CD4-positive, alpha-beta T cell (primary cell): Measurements from ENCODE around the gene LPGAT1. TPM values are rescaled to one million over a fixed set of nuclear protein-coding genes. Genes with fewer than 3 reads are reported as not detected.
"Not testable (repeated sequence)": the region's sequence is repeated elsewhere in the genome, so short reads cannot be mapped to it uniquely, and the experiment has no call there.

Experiments used
- ATAC-seq: fragments of 200-7000 bp; cut with Tn5 transposase; one replicate; pipeline ENCODE4 v1.10.0; 2022; ENCODE audit warnings: mild to moderate bottlenecking; ENCODE audit not compliant: poor library complexity
- CTCF ChIA-PET: fragments of 350-600 bp; sonication (Branson Sonifier 250); formaldehyde crosslinking; loops from one replicate; lab custom pipeline; 2021; ENCODE audit warnings: antibody characterized with exemption, inconsistent platforms; lab: Charles Lee
- POLR2A ChIA-PET: fragments of 350-600 bp; sonication (Branson Sonifier 250); formaldehyde crosslinking; loops from one replicate; lab custom pipeline; 2021; ENCODE audit warnings: antibody characterized with exemption, inconsistent platforms; lab: Charles Lee
- DNase-seq, 14 experiments: peaks; one replicate each; pipeline ENCODE4 v3.0.0-alpha.2; 2013 to 2020; ENCODE audit warnings: mixed read lengths in 2 of 14
- H3K27ac ChIP-seq, 2 donors: one replicate each; pipeline versions ENCODE4 v1.5.1 to v1.7.0; 2013; ENCODE audit warnings: low read length in 2 of 2, low read depth in 1 of 2, mild to moderate bottlenecking in 1 of 2
- H3K27me3 ChIP-seq, 2 experiments: 1 replicate in 1 of 2; 2 replicates in 1 of 2; pipeline versions ENCODE4 v1.6.1 to v1.7.0; 2013; ENCODE audit warnings: low read length in 2 of 2, control low read depth in 1 of 2, mild to moderate bottlenecking in 1 of 2, moderate library complexity in 1 of 2; ENCODE audit not compliant: insufficient read depth in 2 of 2, control insufficient read depth in 1 of 2
- H3K36me3 ChIP-seq: one replicate; pipeline ENCODE4 v1.6.1; 2013; ENCODE audit warnings: low read length, control low read depth; ENCODE audit not compliant: insufficient read depth
- H3K4me1 ChIP-seq: one replicate; pipeline ENCODE4 v1.6.1; 2013; ENCODE audit warnings: low read length, control low read depth; ENCODE audit not compliant: insufficient read depth
- H3K4me3 ChIP-seq: one replicate; pipeline ENCODE4 v1.5.1; 2013; ENCODE audit warnings: mild to moderate bottlenecking, low read length, moderate library complexity
- H3K9me3 ChIP-seq, 2 experiments: 1 replicate in 1 of 2; 2 replicates in 1 of 2; pipeline versions ENCODE4 v1.6.1 to v1.7.0; 2013; ENCODE audit warnings: low read length in 2 of 2, mild to moderate bottlenecking in 2 of 2, control low read depth in 1 of 2, moderate library complexity in 1 of 2; ENCODE audit not compliant: control insufficient read depth in 1 of 2, insufficient read depth in 1 of 2
- H3K27ac Mint-ChIP-seq: one replicate; pipeline ENCODE4 v1.8.0; 2020; ENCODE audit warnings: mixed read lengths
- H3K27me3 Mint-ChIP-seq: one replicate; pipeline ENCODE4 v1.8.0; 2021; ENCODE audit warnings: mixed read lengths
- H3K36me3 Mint-ChIP-seq: one replicate; pipeline ENCODE4 v1.8.0; 2021; ENCODE audit warnings: low read depth, mixed read lengths
- H3K4me1 Mint-ChIP-seq: one replicate; pipeline ENCODE4 v1.8.0; 2021; ENCODE audit warnings: low read depth, mixed read lengths
- H3K4me3 Mint-ChIP-seq: one replicate; pipeline ENCODE4 v1.8.0; 2020; ENCODE audit warnings: mild to moderate bottlenecking, mixed read lengths
- H3K9me3 Mint-ChIP-seq: one replicate; pipeline ENCODE4 v1.8.0; 2020; ENCODE audit warnings: mixed read lengths
- intact Hi-C, 2 experiments: fragments of 100-400 bp; cut with DNase I in 1 of 2; cut with micrococcal nuclease in 1 of 2; formaldehyde crosslinking; loops; one replicate each; pipeline versions ENCODE4 v1.15.1 to v1.9.0; 2023 to 2025; cut with DNase I, micrococcal nuclease
- total RNA-seq, 174 experiments: library from RNA in 2 of 174; stranded (reverse) in 2 of 174; gene quantifications; one replicate each; pipeline ENCODE4 v1.2.3 and lab custom pipeline; 2021 to 2026
- TF ChIP-seq, protein P1 (sequence below): fragments of 200-600 bp; IDR thresholded peaks from one replicate; pipeline ENCODE4 v1.8.0; 2022; ENCODE audit warnings: antibody characterized with exemption, mild to moderate bottlenecking

LPGAT1 gene
- total RNA-seq, 2 experiments from 2014 or later = 14.0 to 14.4 TPM

DNA sequence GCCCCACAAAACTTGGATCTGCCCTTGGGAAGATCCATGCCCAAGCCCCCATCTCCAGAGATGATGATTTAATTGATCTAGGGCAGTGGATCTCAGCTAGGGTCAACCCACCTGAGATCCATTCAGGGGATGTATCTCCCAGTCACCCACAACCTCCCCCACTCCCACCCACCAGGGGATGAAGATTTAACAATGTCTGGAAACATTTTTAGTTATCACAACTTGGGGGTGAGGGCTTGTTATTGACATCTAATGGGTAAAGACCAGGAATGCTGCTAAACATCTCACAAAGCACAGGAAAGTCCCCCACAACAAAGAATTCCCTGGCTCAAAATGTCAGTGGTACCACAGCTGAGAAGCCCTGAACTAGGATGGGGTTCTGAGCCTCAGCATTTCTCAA lies 45.0 kb upstream of the LPGAT1 start:
- no peak for DNase-seq
- H3K36me3 Mint-ChIP-seq = no peaks in the 10 kb centered on the region
- H3K4me1 Mint-ChIP-seq = no peaks in the 10 kb centered on the region
- peaks cover 15% of the 10 kb centered on the region for H3K27me3 Mint-ChIP-seq
- no peak overlapping the region for H3K27ac ChIP-seq
- no peak overlapping the region for H3K4me3 Mint-ChIP-seq
- ATAC-seq = no peak
- POLR2A ChIA-PET = no interaction called here
- H3K27me3 ChIP-seq = peaks cover 0 to 2% of the 10 kb centered on the region in 2 experiments
- CTCF ChIA-PET = no interaction called here
- no peaks in the 10 kb centered on the region for H3K9me3 Mint-ChIP-seq
- intact Hi-C loops = no loop called here
- no peak overlapping the region for H3K4me3 ChIP-seq
- no peaks in the 10 kb centered on the region for H3K4me1 ChIP-seq
- H3K27ac Mint-ChIP-seq = no peak overlapping the region
- TF ChIP-seq, protein P1, sequence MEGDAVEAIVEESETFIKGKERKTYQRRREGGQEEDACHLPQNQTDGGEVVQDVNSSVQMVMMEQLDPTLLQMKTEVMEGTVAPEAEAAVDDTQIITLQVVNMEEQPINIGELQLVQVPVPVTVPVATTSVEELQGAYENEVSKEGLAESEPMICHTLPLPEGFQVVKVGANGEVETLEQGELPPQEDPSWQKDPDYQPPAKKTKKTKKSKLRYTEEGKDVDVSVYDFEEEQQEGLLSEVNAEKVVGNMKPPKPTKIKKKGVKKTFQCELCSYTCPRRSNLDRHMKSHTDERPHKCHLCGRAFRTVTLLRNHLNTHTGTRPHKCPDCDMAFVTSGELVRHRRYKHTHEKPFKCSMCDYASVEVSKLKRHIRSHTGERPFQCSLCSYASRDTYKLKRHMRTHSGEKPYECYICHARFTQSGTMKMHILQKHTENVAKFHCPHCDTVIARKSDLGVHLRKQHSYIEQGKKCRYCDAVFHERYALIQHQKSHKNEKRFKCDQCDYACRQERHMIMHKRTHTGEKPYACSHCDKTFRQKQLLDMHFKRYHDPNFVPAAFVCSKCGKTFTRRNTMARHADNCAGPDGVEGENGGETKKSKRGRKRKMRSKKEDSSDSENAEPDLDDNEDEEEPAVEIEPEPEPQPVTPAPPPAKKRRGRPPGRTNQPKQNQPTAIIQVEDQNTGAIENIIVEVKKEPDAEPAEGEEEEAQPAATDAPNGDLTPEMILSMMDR = no peak
- H3K9me3 ChIP-seq = peaks cover 0 to 5% of the 10 kb centered on the region in 2 experiments
- no peaks in the 10 kb centered on the region for H3K36me3 ChIP-seq

DNA sequence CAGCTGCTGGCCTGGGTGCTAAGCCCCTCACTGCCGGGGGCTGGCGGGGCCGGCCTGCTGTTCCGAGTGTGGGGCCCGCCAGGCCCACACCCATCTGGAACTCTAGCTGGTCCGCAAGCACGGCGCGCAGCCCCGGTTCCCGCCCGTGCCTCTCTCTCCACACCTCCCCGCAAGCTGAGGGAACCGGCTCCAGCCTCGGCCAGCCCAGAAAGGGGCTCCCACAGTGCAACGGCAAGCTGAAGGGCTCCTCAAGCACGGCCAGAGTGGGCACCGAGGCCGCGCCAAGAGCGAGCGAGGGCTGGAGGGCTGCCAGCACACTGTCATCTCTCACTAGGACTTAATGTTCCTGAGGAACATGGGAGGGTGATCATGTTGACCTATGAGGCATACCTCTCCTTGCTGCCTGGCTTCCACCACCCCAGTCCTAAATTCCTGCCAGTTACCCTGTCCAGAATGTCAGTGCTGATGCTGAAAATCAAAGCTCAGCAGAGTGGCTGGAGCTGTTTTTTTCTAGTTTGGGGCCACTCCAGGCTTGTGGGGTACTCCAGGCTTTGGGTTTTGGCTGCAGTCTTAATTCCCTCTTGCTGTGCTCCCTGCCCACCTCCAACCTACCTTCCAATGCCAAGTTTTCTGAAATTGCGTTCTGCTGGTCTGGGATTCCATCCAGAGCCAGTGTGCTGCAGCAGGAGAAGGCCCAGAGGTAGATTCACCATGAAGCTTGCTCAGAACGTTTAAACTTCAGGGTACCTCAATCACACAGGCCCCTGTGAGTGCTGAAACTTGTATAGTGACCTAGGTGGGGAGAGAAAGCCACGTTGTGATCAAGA lies 44.2 kb upstream of the LPGAT1 start:
- Mint-ChIP-seq H3K4me1 (no peaks in the 10 kb centered on the region), H3K27ac (no peak overlapping the region), H3K9me3 (no peaks in the 10 kb centered on the region), H3K4me3 (no peak overlapping the region), H3K27me3 (peaks cover 20% of the 10 kb centered on the region), H3K36me3 (no peaks in the 10 kb centered on the region)
- DNase-seq (no peak), ATAC-seq (no peak)
- intact Hi-C loops = no loop called here
- no peak overlapping the region for H3K27ac ChIP-seq
- no peaks in the 10 kb centered on the region for H3K36me3 ChIP-seq
- H3K4me3 ChIP-seq = no peak overlapping the region
- CTCF ChIA-PET = no interaction called here
- POLR2A ChIA-PET = no interaction called here
- TF ChIP-seq, protein P1 = no peak
- no peaks in the 10 kb centered on the region for H3K4me1 ChIP-seq
- H3K27me3 ChIP-seq = peaks cover 0 to 2% of the 10 kb centered on the region in 2 experiments
- H3K9me3 ChIP-seq = peaks cover 0 to 5% of the 10 kb centered on the region in 2 experiments

GRCh38 chr1:211873731-211874130 lies 43.2 kb upstream of the LPGAT1 start:
- peaks cover 20% of the 10 kb centered on the region for H3K27me3 Mint-ChIP-seq
- POLR2A ChIA-PET, CTCF ChIA-PET, H3K9me3 Mint-ChIP-seq, DNase-seq, H3K27ac Mint-ChIP-seq, H3K27me3 ChIP-seq, H3K36me3 Mint-ChIP-seq, H3K36me3 ChIP-seq, ATAC-seq, H3K9me3 ChIP-seq, H3K4me1 Mint-ChIP-seq, H3K27ac ChIP-seq, H3K4me1 ChIP-seq, intact Hi-C loops, H3K4me3 Mint-ChIP-seq, H3K4me3 ChIP-seq: not testable (repeated sequence)
